Ureter (tissue), 1 donor: ENCODE data around the gene COG1. TPM values are rescaled to one million over a fixed set of nuclear protein-coding genes. Genes with fewer than 3 reads are reported as not detected.

Experiments used
- total RNA-seq: library from RNA; stranded (reverse); gene quantifications from one replicate; pipeline ENCODE4 v1.2.4, GENCODE V29; 2023
- donor health status: DM: yes; HTN: yes; CAD: no.

The COG1 gene
- total RNA-seq, 1 donor from 2014 or later: 47.1 TPM

Other genes starting within 250 kb of the COG1 start
- 60.3 TPM for gene SLC39A11, start 100.4 kb upstream of the COG1 start, total RNA-seq
- 1.7 TPM for gene SSTR2, start 28.0 kb upstream of the COG1 start, total RNA-seq
- not detected for gene CPSF4L, start 68.8 kb downstream of the COG1 start, total RNA-seq
- 70.8 TPM for gene CDC42EP4, start 118.9 kb downstream of the COG1 start, total RNA-seq